Measurements from ENCODE around the gene HLA-DRA.
A peak's percentile ranks its signal among the peaks of the same experiment; 100 is the strongest.
"Not testable (repeated sequence)": the region's sequence is repeated elsewhere in the genome, so short reads cannot be mapped to it uniquely, and the experiment has no call there.

HLA-DRA gene

GRCh38 chr6:32459781-32460424 lies 20.2 kb downstream of the HLA-DRA start:
- Histone ChIP-seq H3K4me3 (no peak overlapping the region), H3K27ac (no peak overlapping the region)
- TF ChIP-seq CTCF (IDR thresholded peaks at IDR 0.05) = no peak
- no peak for DNase-seq (ENCODE audit: low spot score)

- Histone ChIP-seq H3K4me3 (no peak overlapping the region), H3K27ac (no peak overlapping the region)
- DNase-seq (ENCODE audit: low spot score) = no peak
- no peak for TF ChIP-seq CTCF (IDR thresholded peaks at IDR 0.05)
Measured at GRCh38 chr6:32460528-32460927, 20.8 kb downstream of the HLA-DRA start.

- Histone ChIP-seq H3K4me3 (no peak overlapping the region), H3K27ac (no peak overlapping the region)
- TF ChIP-seq CTCF (IDR thresholded peaks at IDR 0.05) = no peak
- no peak for DNase-seq (ENCODE audit: low spot score)
Measured at GRCh38 chr6:32461493-32461892, 21.8 kb downstream of the HLA-DRA start.

- no peak for DNase-seq (ENCODE audit: low spot score)
- H3K4me3 ChIP-seq = no peak overlapping the region
- H3K27ac ChIP-seq = no peak overlapping the region
- TF ChIP-seq CTCF (IDR thresholded peaks at IDR 0.05) = no peak
Measured at GRCh38 chr6:32462609-32463008, 22.9 kb downstream of the HLA-DRA start.

GRCh38 chr6:32467743-32468503 lies 28.2 kb downstream of the HLA-DRA start:
- not testable (repeated sequence) for DNase-seq (ENCODE audit: low spot score); H3K4me3 ChIP-seq; H3K27ac ChIP-seq

- TF ChIP-seq CTCF (IDR thresholded peaks at IDR 0.05) = no peak
- H3K27ac ChIP-seq = peak overlapping the region in 1 of 2 donors; percentile 56
- no peak overlapping the region for H3K4me3 ChIP-seq
- DNase-seq (ENCODE audit: low spot score) = no peak
Measured at GRCh38 chr6:32472781-32473375, 33.2 kb downstream of the HLA-DRA start.

- not testable (repeated sequence) for H3K4me3 ChIP-seq; DNase-seq (ENCODE audit: low spot score)
- H3K27ac ChIP-seq = peak overlapping the region in 1 of 2 donors; percentile 64
Measured at GRCh38 chr6:32473376-32474348, 34.0 kb downstream of the HLA-DRA start.
